ENCODE data around the gene MAT2A. TPM values are rescaled to one million over a fixed set of nuclear protein-coding genes. Genes with fewer than 3 reads are reported as not detected.

MAT2A gene
- total and polyA plus RNA-seq, 10 of the 15 experiments (the other 5 are each of a cell fraction or from before 2014, with no cell fraction given) = 97.6 to 408 (median 290) TPM

DNA sequence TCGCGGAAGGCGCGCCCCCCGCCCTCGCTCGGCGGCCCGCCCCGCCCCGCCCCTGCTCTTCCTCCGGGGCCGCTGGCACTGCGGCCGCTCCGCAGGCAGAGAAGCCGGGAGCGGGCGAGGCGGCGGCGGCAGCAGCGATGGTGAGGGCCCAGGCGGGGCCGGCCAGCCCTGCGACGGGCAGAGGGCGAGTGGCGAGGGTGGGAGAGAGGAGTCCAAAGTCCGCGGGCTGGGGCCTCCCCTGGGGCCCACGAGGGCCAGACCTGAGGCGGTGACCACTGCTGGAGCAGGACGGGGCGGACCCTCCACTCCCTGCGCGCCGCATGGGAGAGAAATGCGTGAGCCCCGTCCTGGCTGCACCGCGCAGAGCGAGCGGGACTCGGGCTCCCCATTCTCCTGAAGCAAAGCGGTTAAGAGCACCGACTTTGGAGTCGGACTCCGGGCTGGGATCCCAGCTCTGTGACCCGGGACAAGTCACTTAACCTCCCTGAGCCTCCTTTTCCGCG is 45.4 kb downstream of the MAT2A start, which contains the start of gene VAMP5 (continued):
- TF ChIP-seq, protein P1, sequence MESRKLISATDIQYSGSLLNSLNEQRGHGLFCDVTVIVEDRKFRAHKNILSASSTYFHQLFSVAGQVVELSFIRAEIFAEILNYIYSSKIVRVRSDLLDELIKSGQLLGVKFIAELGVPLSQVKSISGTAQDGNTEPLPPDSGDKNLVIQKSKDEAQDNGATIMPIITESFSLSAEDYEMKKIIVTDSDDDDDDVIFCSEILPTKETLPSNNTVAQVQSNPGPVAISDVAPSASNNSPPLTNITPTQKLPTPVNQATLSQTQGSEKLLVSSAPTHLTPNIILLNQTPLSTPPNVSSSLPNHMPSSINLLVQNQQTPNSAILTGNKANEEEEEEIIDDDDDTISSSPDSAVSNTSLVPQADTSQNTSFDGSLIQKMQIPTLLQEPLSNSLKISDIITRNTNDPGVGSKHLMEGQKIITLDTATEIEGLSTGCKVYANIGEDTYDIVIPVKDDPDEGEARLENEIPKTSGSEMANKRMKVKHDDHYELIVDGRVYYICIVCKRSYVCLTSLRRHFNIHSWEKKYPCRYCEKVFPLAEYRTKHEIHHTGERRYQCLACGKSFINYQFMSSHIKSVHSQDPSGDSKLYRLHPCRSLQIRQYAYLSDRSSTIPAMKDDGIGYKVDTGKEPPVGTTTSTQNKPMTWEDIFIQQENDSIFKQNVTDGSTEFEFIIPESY (IDR thresholded peaks at IDR 0.05) = no peak

DNA sequence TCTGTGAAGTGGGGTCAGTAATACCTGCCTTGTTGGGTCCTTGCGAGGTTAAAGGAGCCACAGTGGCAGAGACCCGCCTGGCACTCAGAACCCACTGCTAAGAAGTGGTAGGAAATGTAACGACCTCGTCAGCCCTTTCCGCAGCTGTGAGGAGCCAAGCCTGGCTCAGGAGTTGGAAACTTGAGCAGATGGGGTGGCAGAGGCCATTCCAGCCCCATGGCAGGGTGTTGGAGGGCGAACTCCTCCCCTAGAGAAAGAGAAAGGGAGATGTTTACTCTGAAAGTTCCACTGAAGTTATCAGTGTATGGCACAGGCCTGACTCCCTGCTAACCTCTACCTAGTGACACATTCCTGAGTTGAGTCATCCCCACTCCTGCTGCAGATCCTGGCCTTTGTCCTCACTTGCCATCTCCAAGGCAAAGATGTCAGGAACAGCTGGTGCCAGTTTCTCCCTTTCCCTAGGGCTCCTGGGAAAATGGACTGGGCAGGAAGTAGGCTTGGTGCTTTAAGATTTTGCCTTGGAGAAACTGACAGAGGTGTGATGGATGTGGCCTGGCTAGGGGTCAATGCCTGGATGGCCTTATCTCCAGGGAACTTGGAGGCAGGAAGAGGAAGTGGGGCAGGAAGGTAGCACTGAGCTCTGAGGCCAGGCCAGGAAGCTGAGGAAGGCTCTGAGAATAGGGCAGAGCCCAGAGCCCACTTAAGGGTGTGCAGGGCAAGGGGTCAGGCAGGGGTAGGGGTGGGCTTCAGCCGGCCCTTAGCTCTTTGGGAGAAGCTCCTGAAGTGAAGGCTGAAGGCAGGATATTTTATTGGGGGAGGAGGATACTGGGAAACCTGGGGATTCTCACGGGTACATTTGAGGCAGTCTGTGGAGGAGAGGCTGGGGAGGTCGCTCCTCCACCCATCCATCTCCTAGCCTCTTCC is 46.2 kb downstream of the MAT2A start:
- ChIA-PET POLR2A (interaction anchor here (0.5 to 1.2 kb wide), 3 partner anchors 10 to 1163 kb away, joined by 3 to 5 read pairs (median 4); partner anchors contain the start of gene RNF181), CTCF (no interaction called here), SMC1A (ENCODE audit: uncharacterized antibody, unreplicated experiment) (no interaction called here), RAD21 (ENCODE audit: unreplicated experiment) (no interaction called here)
- Histone ChIP-seq H3K79me2 (ENCODE audit: control insufficient read depth, insufficient read depth, low read length) (peaks cover 2% of the 10 kb centered on the region), H3K4me2 (ENCODE audit: control insufficient read depth, insufficient read depth) (peak overlapping the region; percentile 97), H3K9ac (ENCODE audit: control insufficient read depth, insufficient read depth, low read length) (peak overlapping the region; percentile 56), H3K36me3 (ENCODE audit: control insufficient read depth in 2 of 2, insufficient read depth in 2 of 2, low read length in 1 of 2) (peaks cover 0 to 6% of the 10 kb centered on the region in 2 experiments; a peak in 2 of 4 replicates), H3K27ac (ENCODE audit: control insufficient read depth, insufficient read depth) (peak overlapping the region; percentile 64), H3K9me3 (replicated peaks; ENCODE audit: control insufficient read depth, insufficient read depth, low read length) (no peaks in the 10 kb centered on the region), H3K4me3 (peak overlapping the region; percentile 72), H3K4me1 (ENCODE audit: control insufficient read depth, insufficient read depth, low read length) (peaks cover 21% of the 10 kb centered on the region), H4K20me1 (ENCODE audit: control insufficient read depth, insufficient read depth) (no peaks in the 10 kb centered on the region), H2AFZ (ENCODE audit: control insufficient read depth, low read depth, low read length) (peak overlapping the region; percentile 11), H3K27me3 (replicated peaks in 1 of 2; ENCODE audit: control insufficient read depth in 2 of 2, insufficient read depth in 2 of 2, low read length in 1 of 2) (no peaks in the 10 kb centered on the region)
- TF ChIP-seq, protein P2, sequence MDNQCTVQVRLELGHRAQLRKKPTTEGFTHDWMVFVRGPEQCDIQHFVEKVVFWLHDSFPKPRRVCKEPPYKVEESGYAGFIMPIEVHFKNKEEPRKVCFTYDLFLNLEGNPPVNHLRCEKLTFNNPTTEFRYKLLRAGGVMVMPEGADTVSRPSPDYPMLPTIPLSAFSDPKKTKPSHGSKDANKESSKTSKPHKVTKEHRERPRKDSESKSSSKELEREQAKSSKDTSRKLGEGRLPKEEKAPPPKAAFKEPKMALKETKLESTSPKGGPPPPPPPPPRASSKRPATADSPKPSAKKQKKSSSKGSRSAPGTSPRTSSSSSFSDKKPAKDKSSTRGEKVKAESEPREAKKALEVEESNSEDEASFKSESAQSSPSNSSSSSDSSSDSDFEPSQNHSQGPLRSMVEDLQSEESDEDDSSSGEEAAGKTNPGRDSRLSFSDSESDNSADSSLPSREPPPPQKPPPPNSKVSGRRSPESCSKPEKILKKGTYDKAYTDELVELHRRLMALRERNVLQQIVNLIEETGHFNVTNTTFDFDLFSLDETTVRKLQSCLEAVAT (IDR thresholded peaks at IDR 0.05) = 0 out of 2 replicates have a peak, but pooled peaks have one; percentile 11
- TF ChIP-seq KLF5 (IDR thresholded peaks at IDR 0.05; ENCODE audit: partially characterized antibody) (no peak), NR2C1 (IDR thresholded peaks at IDR 0.05) (no peak), IRF4 (IDR thresholded peaks at IDR 0.05; ENCODE audit: low read depth, low read length) (peak; percentile 76), ETV6 (conservative IDR thresholded peaks at IDR 0.05 in 1 of 2, IDR thresholded peaks at IDR 0.05 in 1 of 2; ENCODE audit: borderline replicate concordance in 1 of 2, low read depth in 1 of 2) (peak in 1 of 2 experiments; percentile 46; a peak in 2 of 4 replicates), SPI1 (IDR thresholded peaks at IDR 0.05; ENCODE audit: borderline replicate concordance, insufficient read depth, low read depth, low read length) (peak; percentile 53), EED (IDR thresholded peaks at IDR 0.05; ENCODE audit: low read depth) (peak; percentile 71), POU2F2 (IDR thresholded peaks at IDR 0.05; ENCODE audit: borderline replicate concordance, low read depth, low read length) (no peak), FOXK2 (IDR thresholded peaks at IDR 0.05) (peak; percentile 7; the same call in 1 of the 2 replicates), JUNB (IDR thresholded peaks at IDR 0.05) (peak; percentile 35; the same call in 1 of the 2 replicates)
- DNase-seq (ENCODE audit: low read depth, low spot score) = no peak
- BruUV-seq (replicated peaks) = no TSS peak
- intact Hi-C loops (cut with micrococcal nuclease; ENCODE audit: unreplicated experiment) (no loop called here), in situ Hi-C loops (cut with MboI) (no loop called here)
- peak; percentile 31 for FAIRE-seq
- ATAC-seq = peak; percentile 49
- 24% methylated on average over 9 of the region's 9 CpGs for WGBS (ENCODE audit: insufficient coverage, insufficient replicate concordance, low lambda C conversion rate, missing lambda C conversion rate)
